Smooth muscle cell (in vitro differentiated cells): ENCODE results near the gene FOXD4. TPM values are rescaled to one million over a fixed set of nuclear protein-coding genes. Genes with fewer than 3 reads are reported as not detected.
A peak's percentile ranks its signal among the peaks of the same experiment; 100 is the strongest.
"Not testable (repeated sequence)": the region's sequence is repeated elsewhere in the genome, so short reads cannot be mapped to it uniquely, and the experiment has no call there.

ENCODE experiments used
- DNase-seq: peaks from one replicate; lab custom pipeline; 2025; ENCODE audit not compliant: unreplicated experiment; lab: John Stamatoyannopoulos, UW
- H2AFZ ChIP-seq: fragments of 200-600 bp; sonication (generic); 2 replicates; pipeline ENCODE4 v1.6.0; 2016; ENCODE audit warnings: antibody characterized with exemption, low read depth, mild to moderate bottlenecking
- H3F3A ChIP-seq: fragments of 200-600 bp; sonication (generic); 2 replicates; pipeline ENCODE4 v1.6.0; 2017; ENCODE audit warnings: antibody characterized with exemption, low read depth
- H3K27ac ChIP-seq: fragments of 200-600 bp; sonication (generic); 2 replicates; pipeline ENCODE4 v1.5.1; 2016; ENCODE audit warnings: low read depth, mild to moderate bottlenecking
- H3K27me3 ChIP-seq: fragments of 200-600 bp; sonication (generic); 2 replicates; pipeline ENCODE4 v1.6.1; 2016; ENCODE audit warnings: low read depth, mild to moderate bottlenecking
- H3K36me3 ChIP-seq: fragments of 200-600 bp; sonication (generic); 2 replicates; pipeline ENCODE4 v1.5.1; 2016; ENCODE audit warnings: low read depth
- H3K4me1 ChIP-seq: fragments of 200-600 bp; sonication (generic); 2 replicates; pipeline ENCODE4 v1.5.1; 2016; ENCODE audit warnings: low read depth
- H3K4me2 ChIP-seq: fragments of 200-600 bp; sonication (generic); 2 replicates; pipeline ENCODE4 v1.6.0; 2016; ENCODE audit warnings: mild to moderate bottlenecking
- H3K4me3 ChIP-seq: fragments of 200-600 bp; sonication (generic); 2 replicates; pipeline ENCODE4 v1.5.1; 2016; ENCODE audit warnings: mild to moderate bottlenecking
- H3K79me2 ChIP-seq: fragments of 200-600 bp; sonication (generic); 2 replicates; pipeline ENCODE4 v1.6.0; 2016; ENCODE audit warnings: low read depth, mild to moderate bottlenecking
- H3K9ac ChIP-seq: fragments of 200-600 bp; sonication (generic); 2 replicates; pipeline ENCODE4 v1.6.0; 2016; ENCODE audit warnings: low read depth
- H3K9me3 ChIP-seq: fragments of 200-600 bp; sonication (generic); replicated peaks from 2 replicates; pipeline ENCODE4 v1.5.1; 2016; ENCODE audit warnings: low read depth
- H4K20me1 ChIP-seq: fragments of 200-600 bp; sonication (generic); 2 replicates; pipeline ENCODE4 v1.6.0; 2016; ENCODE audit warnings: low read depth
- WGBS: methylation state at CpG from one replicate; pipeline ENCODE4 v1.1.7; 2016; ENCODE audit warnings: low lambda C conversion rate; 5-methylcytosine and 5-hydroxymethylcytosine counted together
- polyA plus RNA-seq: library from polyadenylated mRNA; unstranded; fragments of >200 nt; fragmentation: Nextera tagmentation; extraction: Ambion mirVana; gene quantifications from 2 replicates; pipeline ENCODE4 v1.2.1, GENCODE V29; 2016
- total RNA-seq: library from RNA; depleted of rRNA; stranded (reverse); fragments of >200 nt; gene quantifications from 2 replicates; pipeline ENCODE4 v1.2.3, GENCODE V29; 2014

The FOXD4 gene
- total and polyA plus RNA-seq, 2 experiments from 2014 or later: 0.23 TPM; not detected in 1

- DNase-seq, H3K9ac ChIP-seq, H3K79me2 ChIP-seq, H3K36me3 ChIP-seq, H3K4me1 ChIP-seq, H4K20me1 ChIP-seq, H3F3A ChIP-seq, H3K27ac ChIP-seq, H3K9me3 ChIP-seq: not testable (repeated sequence)
- 2% methylated on average over 96 of the region's 111 CpGs for WGBS
- peaks cover 87% of the 10 kb centered on the region for H3K27me3 ChIP-seq
- peak overlapping the region; percentile 48 for H2AFZ ChIP-seq
- peak overlapping the region; percentile 86 for H3K4me2 ChIP-seq
- H3K4me3 ChIP-seq: peak overlapping the region; percentile 47
Observed at GRCh38 chr9:113468-114266, 4.5 kb downstream of the FOXD4 start.

GRCh38 chr9:112589-113467 is 5.4 kb downstream of the FOXD4 start:
- Histone ChIP-seq H3K27me3 (peaks cover 88% of the 10 kb centered on the region), H2AFZ (peak overlapping the region; percentile 48), H3K4me2 (peak overlapping the region; percentile 86), H3K4me3 (peak overlapping the region; percentile 47)
- H3K27ac ChIP-seq, H3K79me2 ChIP-seq, H3F3A ChIP-seq, H3K9me3 ChIP-seq, H3K36me3 ChIP-seq, H3K4me1 ChIP-seq, H3K9ac ChIP-seq, H4K20me1 ChIP-seq, DNase-seq: not testable (repeated sequence)
- WGBS: 11% methylated on average over 37 of the region's 55 CpGs

- 38% methylated on average over 4 of the region's 4 CpGs for WGBS
- not testable (repeated sequence) for H3K27ac ChIP-seq, H3K4me2 ChIP-seq, DNase-seq, H3K4me3 ChIP-seq, H3K79me2 ChIP-seq, H4K20me1 ChIP-seq, H3K36me3 ChIP-seq, H2AFZ ChIP-seq, H3K9me3 ChIP-seq, H3K4me1 ChIP-seq, H3K9ac ChIP-seq, H3F3A ChIP-seq
- H3K27me3 ChIP-seq: peaks cover 84% of the 10 kb centered on the region
Observed at GRCh38 chr9:110672-111071, 7.5 kb downstream of the FOXD4 start.

GRCh38 chr9:109540-109939 is 8.7 kb downstream of the FOXD4 start:
- H3K27me3 ChIP-seq: peaks cover 74% of the 10 kb centered on the region
- not testable (repeated sequence) for H3K79me2 ChIP-seq, H3K4me2 ChIP-seq, DNase-seq, H3K4me1 ChIP-seq, H3K9ac ChIP-seq, H4K20me1 ChIP-seq, H3F3A ChIP-seq, H2AFZ ChIP-seq, H3K9me3 ChIP-seq, H3K27ac ChIP-seq, H3K4me3 ChIP-seq, H3K36me3 ChIP-seq
- 50% methylated on average over 8 of the region's 8 CpGs for WGBS

- not testable (repeated sequence) for H3K79me2 ChIP-seq, H3F3A ChIP-seq, H3K27ac ChIP-seq, DNase-seq, H3K4me3 ChIP-seq, H3K4me1 ChIP-seq, H4K20me1 ChIP-seq, H3K9ac ChIP-seq, H2AFZ ChIP-seq, H3K4me2 ChIP-seq, H3K36me3 ChIP-seq, H3K9me3 ChIP-seq
- WGBS: 44% methylated on average over 22 of the region's 22 CpGs
- H3K27me3 ChIP-seq: peaks cover 71% of the 10 kb centered on the region
Observed at GRCh38 chr9:108742-109495, 9.3 kb downstream of the FOXD4 start.

- H4K20me1 ChIP-seq, H3K4me2 ChIP-seq, H2AFZ ChIP-seq, H3K9ac ChIP-seq, DNase-seq, H3K4me3 ChIP-seq, H3K27ac ChIP-seq, H3K36me3 ChIP-seq, H3F3A ChIP-seq, H3K79me2 ChIP-seq, H3K9me3 ChIP-seq, H3K4me1 ChIP-seq: not testable (repeated sequence)
- 90% methylated on average over 8 of the region's 8 CpGs for WGBS
- H3K27me3 ChIP-seq: peaks cover 54% of the 10 kb centered on the region
Observed at GRCh38 chr9:105991-106390, 12.2 kb downstream of the FOXD4 start.

- not testable (repeated sequence) for H3K9me3 ChIP-seq, H3K27ac ChIP-seq, H3K79me2 ChIP-seq, H3K36me3 ChIP-seq, H3K4me2 ChIP-seq, H3K4me1 ChIP-seq, DNase-seq, H3K4me3 ChIP-seq, H3F3A ChIP-seq, H4K20me1 ChIP-seq, H3K27me3 ChIP-seq, H3K9ac ChIP-seq, H2AFZ ChIP-seq
- 91% methylated on average over 9 of the region's 9 CpGs for WGBS
Observed at GRCh38 chr9:100430-100829, 17.8 kb downstream of the FOXD4 start.

- H3K4me2 ChIP-seq, H3K9me3 ChIP-seq, H3K79me2 ChIP-seq, DNase-seq, H3K36me3 ChIP-seq, H3K27me3 ChIP-seq, H3K9ac ChIP-seq, H3K4me1 ChIP-seq, H2AFZ ChIP-seq, H3K27ac ChIP-seq, H4K20me1 ChIP-seq, H3F3A ChIP-seq, H3K4me3 ChIP-seq: not testable (repeated sequence)
- WGBS: 83% methylated on average over 6 of the region's 6 CpGs
Observed at GRCh38 chr9:99867-100266, 18.4 kb downstream of the FOXD4 start.
